ENCODE measurements around the gene MSI2. TPM values are rescaled to one million over a fixed set of nuclear protein-coding genes. Genes with fewer than 3 reads are reported as not detected.

MSI2 gene
- total RNA-seq, 1 donor from 2014 or later, result 33.8 TPM

GRCh38 chr17:57651451-57651850, 395.1 kb downstream of the MSI2 start:
- no peak for DNase-seq (ENCODE audit: low read depth)
- no peaks in the 10 kb centered on the region for H3K27me3 ChIP-seq (ENCODE audit: control insufficient read depth, insufficient read depth, low read length)
- TF ChIP-seq CTCF (IDR thresholded peaks at IDR 0.05; ENCODE audit: insufficient read depth, low read length, poor library complexity, severe bottlenecking), result no peak
- peaks cover 2% of the 10 kb centered on the region for H3K36me3 ChIP-seq (ENCODE audit: control insufficient read depth, insufficient read depth, low read length)
- H3K4me3 ChIP-seq (ENCODE audit: low read depth, low read length), result no peak overlapping the region

GRCh38 chr17:57651996-57652395, 395.7 kb downstream of the MSI2 start:
- no peaks in the 10 kb centered on the region for H3K27me3 ChIP-seq (ENCODE audit: control insufficient read depth, insufficient read depth, low read length)

GRCh38 chr17:57652811-57653210, 396.5 kb downstream of the MSI2 start:
- no peak for DNase-seq (ENCODE audit: low read depth)
- Histone ChIP-seq H3K4me3 (ENCODE audit: low read depth, low read length) (no peak overlapping the region), H3K36me3 (ENCODE audit: control insufficient read depth, insufficient read depth, low read length) (peaks cover 2% of the 10 kb centered on the region)

More at GRCh38 chr17:57651996-57652395, 395.7 kb downstream of the MSI2 start:
- no peak for DNase-seq (ENCODE audit: low read depth)
- Histone ChIP-seq H3K36me3 (ENCODE audit: control insufficient read depth, insufficient read depth, low read length) (peaks cover 2% of the 10 kb centered on the region), H3K4me3 (ENCODE audit: low read depth, low read length) (no peak overlapping the region)
- TF ChIP-seq CTCF (IDR thresholded peaks at IDR 0.05; ENCODE audit: insufficient read depth, low read length, poor library complexity, severe bottlenecking), result no peak

GRCh38 chr17:57653279-57653678, 397.0 kb downstream of the MSI2 start:
- H3K4me3 ChIP-seq (ENCODE audit: low read depth, low read length), result no peak overlapping the region
- DNase-seq (ENCODE audit: low read depth), result no peak
- H3K36me3 ChIP-seq (ENCODE audit: control insufficient read depth, insufficient read depth, low read length), result peaks cover 2% of the 10 kb centered on the region
- no peak for TF ChIP-seq CTCF (IDR thresholded peaks at IDR 0.05; ENCODE audit: insufficient read depth, low read length, poor library complexity, severe bottlenecking)
- H3K27me3 ChIP-seq (ENCODE audit: control insufficient read depth, insufficient read depth, low read length), result no peaks in the 10 kb centered on the region

More at GRCh38 chr17:57652811-57653210, 396.5 kb downstream of the MSI2 start:
- TF ChIP-seq CTCF (IDR thresholded peaks at IDR 0.05; ENCODE audit: insufficient read depth, low read length, poor library complexity, severe bottlenecking), result no peak
- H3K27me3 ChIP-seq (ENCODE audit: control insufficient read depth, insufficient read depth, low read length), result no peaks in the 10 kb centered on the region

GRCh38 chr17:57654040-57654775, 397.9 kb downstream of the MSI2 start:
- no peak for TF ChIP-seq CTCF (IDR thresholded peaks at IDR 0.05; ENCODE audit: insufficient read depth, low read length, poor library complexity, severe bottlenecking)
- no peaks in the 10 kb centered on the region for H3K27me3 ChIP-seq (ENCODE audit: control insufficient read depth, insufficient read depth, low read length)
- H3K36me3 ChIP-seq (ENCODE audit: control insufficient read depth, insufficient read depth, low read length), result peaks cover 2% of the 10 kb centered on the region
- no peak for DNase-seq (ENCODE audit: low read depth)
- no peak overlapping the region for H3K4me3 ChIP-seq (ENCODE audit: low read depth, low read length)

GRCh38 chr17:57655553-57655952, 399.2 kb downstream of the MSI2 start:
- DNase-seq (ENCODE audit: low read depth), result no peak
- Histone ChIP-seq H3K27me3 (ENCODE audit: control insufficient read depth, insufficient read depth, low read length) (no peaks in the 10 kb centered on the region), H3K36me3 (ENCODE audit: control insufficient read depth, insufficient read depth, low read length) (peaks cover 2% of the 10 kb centered on the region), H3K4me3 (ENCODE audit: low read depth, low read length) (no peak overlapping the region)
- no peak for TF ChIP-seq CTCF (IDR thresholded peaks at IDR 0.05; ENCODE audit: insufficient read depth, low read length, poor library complexity, severe bottlenecking)
